ENCODE data around the gene SCAF4.
"Not testable (repeated sequence)": the region's sequence is repeated elsewhere in the genome, so short reads cannot be mapped to it uniquely, and the experiment has no call there.

SCAF4 gene

GRCh38 chr21:31731857-31732596 lies at the start of gene SCAF4:
Gene SCAF4 (minus strand): TSS chr21:31732118. CDS start chr21:31731692, 426 bp downstream.
- peak; percentile 80 to 85 for DNase-seq

- DNase-seq: no peak
Observed at GRCh38 chr21:31780944-31781343, 49.0 kb upstream of the SCAF4 start.

- DNase-seq: no peak
Observed at GRCh38 chr21:31778546-31778945, 46.6 kb upstream of the SCAF4 start.

- no peak for DNase-seq
Observed at GRCh38 chr21:31777857-31778256, 45.9 kb upstream of the SCAF4 start.

GRCh38 chr21:31774031-31774430 lies 42.1 kb upstream of the SCAF4 start:
- DNase-seq: no peak

GRCh38 chr21:31772674-31773555 lies 41.0 kb upstream of the SCAF4 start:
- no peak for DNase-seq

- no peak for DNase-seq
Observed at GRCh38 chr21:31771685-31772084, 39.8 kb upstream of the SCAF4 start.

GRCh38 chr21:31768710-31769109 lies 36.8 kb upstream of the SCAF4 start:
- no peak for DNase-seq

GRCh38 chr21:31766899-31767298 lies 35.0 kb upstream of the SCAF4 start:
- no peak for DNase-seq

- DNase-seq: not testable (repeated sequence)
Observed at GRCh38 chr21:31765850-31766249, 33.9 kb upstream of the SCAF4 start.

GRCh38 chr21:31760931-31761330 lies 29.0 kb upstream of the SCAF4 start:
- DNase-seq: no peak

- no peak for DNase-seq
Observed at GRCh38 chr21:31756787-31757186, 24.9 kb upstream of the SCAF4 start.

- no peak for DNase-seq
Observed at GRCh38 chr21:31755027-31755426, 23.1 kb upstream of the SCAF4 start.

- DNase-seq: no peak
Observed at GRCh38 chr21:31754708-31754960, 22.7 kb upstream of the SCAF4 start.

GRCh38 chr21:31753949-31754707 lies 22.2 kb upstream of the SCAF4 start:
- no peak for DNase-seq

GRCh38 chr21:31752967-31753366 lies 21.0 kb upstream of the SCAF4 start:
- no peak for DNase-seq

- no peak for DNase-seq
Observed at GRCh38 chr21:31752352-31752751, 20.4 kb upstream of the SCAF4 start.

- DNase-seq: no peak
Observed at GRCh38 chr21:31750843-31751242, 18.9 kb upstream of the SCAF4 start.

GRCh38 chr21:31744182-31744800 lies 12.4 kb upstream of the SCAF4 start:
- DNase-seq: no peak

- DNase-seq: no peak
Observed at GRCh38 chr21:31743712-31744111, 11.8 kb upstream of the SCAF4 start.

- no peak for DNase-seq
Observed at GRCh38 chr21:31741116-31741515, 9.2 kb upstream of the SCAF4 start.

- not testable (repeated sequence) for DNase-seq
Observed at GRCh38 chr21:31737586-31738397, 5.9 kb upstream of the SCAF4 start.
